OCI-LY3 (cell line): Measurements from ENCODE around the gene TENT4B.
A peak's percentile ranks its signal among the peaks of the same experiment; 100 is the strongest.

Experiments
- H2AFZ ChIP-seq: fragments of 200-600, 300-600 bp; shearing (Covaris generic); 2 replicates; pipeline ENCODE4 v1.6.0; 2014; ENCODE audit warnings: antibody characterized with exemption, low read depth, low read length
- H3K27ac ChIP-seq: fragments of 200-600, 300-600 bp; sonication (generic); 2 replicates; pipeline ENCODE4 v1.5.1; 2014; ENCODE audit warnings: mild to moderate bottlenecking, low read length, moderate library complexity, mixed read lengths
- H3K27me3 ChIP-seq: fragments of 200-600, 300-600 bp; sonication (generic); 2 replicates; pipeline ENCODE4 v1.6.1; 2014; ENCODE audit warnings: low read depth, low read length, mixed read lengths
- H3K36me3 ChIP-seq: fragments of 200-600, 300-600 bp; sonication (generic); replicated peaks from 2 replicates; pipeline ENCODE3; 2014; ENCODE audit warnings: low read depth, low read length, mixed read lengths
- H3K4me1 ChIP-seq: fragments of 300-600, 200-600 bp; sonication (generic); 2 replicates; pipeline ENCODE4 v1.6.1; 2014; ENCODE audit warnings: low read length, mixed read lengths
- H3K4me2 ChIP-seq: fragments of 200-600, 300-600 bp; sonication (generic); 2 replicates; pipeline ENCODE4 v1.6.1; 2014; ENCODE audit warnings: low read length, mixed read lengths
- H3K4me3 ChIP-seq: fragments of 300-600, 200-600 bp; sonication (generic); 2 replicates; pipeline ENCODE4 v1.5.1; 2014; ENCODE audit warnings: antibody characterized with exemption, mild to moderate bottlenecking, low read length, moderate library complexity
- H3K79me2 ChIP-seq: fragments of 300-600, 200-600 bp; shearing (Covaris generic); 2 replicates; pipeline ENCODE4 v1.6.1; 2014; ENCODE audit warnings: mild to moderate bottlenecking, low read length, mixed read lengths
- H3K9ac ChIP-seq: fragments of 300-600, 200-600 bp; shearing (Covaris generic); 2 replicates; pipeline ENCODE4 v1.6.0; 2014; ENCODE audit warnings: mild to moderate bottlenecking, low read length, moderate library complexity
- H3K9me3 ChIP-seq: fragments of 200-600, 300-600 bp; shearing (Covaris generic); 2 replicates; pipeline ENCODE4 v1.6.1; 2014; ENCODE audit warnings: low read length, mixed read lengths; ENCODE audit not compliant: insufficient read depth
- H4K20me1 ChIP-seq: fragments of 200-600, 300-600 bp; sonication (generic); 2 replicates; pipeline ENCODE4 v1.6.1; 2016; ENCODE audit warnings: low read length, mixed read lengths; ENCODE audit not compliant: insufficient read depth
- EZH2phosphoT487 ChIP-seq: fragments of 200-600 bp; shearing (Covaris generic); IDR thresholded peaks from 2 replicates; pipeline ENCODE4 v1.6.1; 2018; ENCODE audit warnings: antibody characterized with exemption, mixed run types, low read depth
- TF ChIP-seq, protein P1 (sequence below): fragments of 200-600, 300-600 bp; sonication (generic); IDR thresholded peaks from 2 replicates; pipeline ENCODE4 v1.5.1; 2014; ENCODE audit warnings: antibody characterized with exemption, low read length, low read depth

TENT4B gene

DNA sequence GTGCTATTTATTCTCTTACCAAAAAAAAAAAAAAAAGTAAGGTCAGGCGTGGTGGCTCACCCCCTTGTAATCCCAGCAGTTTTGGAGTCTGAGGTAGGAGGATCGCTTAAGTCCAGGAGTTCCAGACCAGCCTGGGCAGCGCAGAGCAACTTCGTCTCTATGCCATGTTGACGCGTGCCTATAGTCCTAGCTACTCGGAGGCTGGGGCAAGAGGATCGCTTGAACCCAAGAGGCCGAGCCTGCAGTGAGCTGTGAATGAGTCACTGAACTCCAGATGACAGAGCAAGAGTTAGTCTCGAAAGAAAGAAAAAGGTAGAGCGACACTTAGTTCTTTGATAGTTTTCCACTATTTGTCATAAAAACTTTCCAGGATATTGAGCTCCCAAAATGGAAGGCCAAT is 1.4 kb upstream of the TENT4B start:
- Histone ChIP-seq H3K4me3 (peak overlapping the region; percentile 89), H4K20me1 (peaks cover 23% of the 10 kb centered on the region), H3K9me3 (no peaks in the 10 kb centered on the region), H3K36me3 (peaks cover 5% of the 10 kb centered on the region), H3K27me3 (no peaks in the 10 kb centered on the region), H3K4me2 (peak overlapping the region; percentile 78), H3K4me1 (peaks cover 23% of the 10 kb centered on the region), H3K9ac (peak overlapping the region; percentile 83), H2AFZ (peak overlapping the region; percentile 92), H3K79me2 (peaks cover 34% of the 10 kb centered on the region), H3K27ac (no peak overlapping the region)
- TF ChIP-seq, protein P1, sequence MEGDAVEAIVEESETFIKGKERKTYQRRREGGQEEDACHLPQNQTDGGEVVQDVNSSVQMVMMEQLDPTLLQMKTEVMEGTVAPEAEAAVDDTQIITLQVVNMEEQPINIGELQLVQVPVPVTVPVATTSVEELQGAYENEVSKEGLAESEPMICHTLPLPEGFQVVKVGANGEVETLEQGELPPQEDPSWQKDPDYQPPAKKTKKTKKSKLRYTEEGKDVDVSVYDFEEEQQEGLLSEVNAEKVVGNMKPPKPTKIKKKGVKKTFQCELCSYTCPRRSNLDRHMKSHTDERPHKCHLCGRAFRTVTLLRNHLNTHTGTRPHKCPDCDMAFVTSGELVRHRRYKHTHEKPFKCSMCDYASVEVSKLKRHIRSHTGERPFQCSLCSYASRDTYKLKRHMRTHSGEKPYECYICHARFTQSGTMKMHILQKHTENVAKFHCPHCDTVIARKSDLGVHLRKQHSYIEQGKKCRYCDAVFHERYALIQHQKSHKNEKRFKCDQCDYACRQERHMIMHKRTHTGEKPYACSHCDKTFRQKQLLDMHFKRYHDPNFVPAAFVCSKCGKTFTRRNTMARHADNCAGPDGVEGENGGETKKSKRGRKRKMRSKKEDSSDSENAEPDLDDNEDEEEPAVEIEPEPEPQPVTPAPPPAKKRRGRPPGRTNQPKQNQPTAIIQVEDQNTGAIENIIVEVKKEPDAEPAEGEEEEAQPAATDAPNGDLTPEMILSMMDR = no peak
- TF ChIP-seq EZH2phosphoT487 = no peak

DNA sequence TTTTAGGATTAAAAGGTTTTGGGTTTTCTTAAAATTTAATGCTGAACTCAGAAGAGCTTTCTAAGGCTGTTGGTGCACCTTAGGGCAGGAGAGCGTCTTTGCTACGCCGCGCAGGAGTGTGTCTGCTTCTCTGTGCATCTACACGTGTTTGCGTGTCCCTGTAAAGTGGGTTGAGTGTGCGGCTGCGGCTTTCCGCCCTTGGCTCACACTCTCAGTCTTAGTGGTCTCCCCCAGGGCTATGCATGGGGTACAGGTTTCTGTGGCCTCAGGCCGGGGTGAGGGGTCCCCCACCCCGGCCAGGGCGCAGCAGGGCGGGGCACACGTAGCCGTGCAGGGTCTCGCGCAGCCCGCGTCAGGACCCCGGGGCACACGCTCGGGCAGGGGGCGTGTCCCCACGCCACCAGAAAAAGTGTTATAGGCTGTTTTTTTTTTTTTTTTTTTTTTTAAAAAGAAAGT is 727 bp upstream of the TENT4B start:
- Histone ChIP-seq H2AFZ (peak overlapping the region; percentile 92), H3K4me3 (peak overlapping the region; percentile 89), H3K79me2 (peaks cover 40% of the 10 kb centered on the region), H3K36me3 (peaks cover 5% of the 10 kb centered on the region), H3K27ac (peak overlapping the region; percentile 78), H3K27me3 (no peaks in the 10 kb centered on the region), H4K20me1 (peaks cover 28% of the 10 kb centered on the region), H3K4me1 (peaks cover 23% of the 10 kb centered on the region), H3K9ac (peak overlapping the region; percentile 83), H3K4me2 (peak overlapping the region; percentile 78), H3K9me3 (no peaks in the 10 kb centered on the region)
- TF ChIP-seq EZH2phosphoT487 = no peak
- TF ChIP-seq, protein P1 = no peak

DNA sequence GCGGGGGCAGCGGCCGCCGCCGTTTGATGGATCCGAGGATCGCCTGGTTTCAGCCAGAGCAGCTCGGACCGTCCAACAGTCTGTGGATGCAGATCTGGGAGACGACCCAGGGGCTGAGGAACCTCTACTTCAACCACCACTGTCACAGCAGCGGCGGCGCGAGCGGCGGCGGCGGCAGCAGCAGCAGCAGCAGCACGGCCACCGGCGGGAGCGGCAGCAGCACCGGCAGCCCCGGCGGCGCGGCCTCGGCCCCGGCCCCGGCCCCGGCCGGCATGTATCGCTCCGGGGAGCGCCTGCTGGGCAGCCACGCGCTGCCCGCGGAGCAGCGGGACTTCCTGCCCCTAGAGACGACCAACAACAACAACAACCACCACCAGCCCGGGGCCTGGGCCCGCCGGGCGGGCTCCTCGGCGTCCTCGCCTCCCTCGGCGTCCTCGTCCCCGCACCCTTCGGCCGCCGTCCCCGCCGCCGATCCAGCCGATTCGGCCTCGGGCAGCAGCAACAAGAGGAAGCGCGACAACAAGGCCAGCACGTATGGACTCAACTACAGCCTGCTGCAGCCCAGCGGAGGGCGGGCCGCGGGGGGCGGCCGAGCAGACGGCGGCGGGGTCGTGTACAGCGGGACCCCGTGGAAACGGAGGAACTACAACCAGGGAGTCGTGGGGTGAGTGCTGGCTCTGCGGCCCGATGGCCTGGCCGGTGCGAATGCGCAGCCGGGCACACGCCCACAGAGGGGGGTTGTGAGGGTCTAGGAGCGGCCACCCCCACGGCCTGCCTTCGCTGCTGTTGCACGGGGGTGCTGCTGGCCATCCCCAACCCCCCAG is 702 bp downstream of the TENT4B start:
- Histone ChIP-seq H2AFZ (no peak overlapping the region; the same call in 1 of the 2 replicates), H3K27ac (peak overlapping the region; percentile 26; the same call in 1 of the 2 replicates), H3K79me2 (peaks cover 55% of the 10 kb centered on the region)

More for the DNA sequence above, 702 bp downstream of the TENT4B start:
- H3K9ac ChIP-seq = peak overlapping the region; percentile 89
- no peak for TF ChIP-seq EZH2phosphoT487
- TF ChIP-seq, protein P1 = no peak
- no peaks in the 10 kb centered on the region for H3K27me3 ChIP-seq
- peak overlapping the region; percentile 95 for H3K4me2 ChIP-seq
- peaks cover 23% of the 10 kb centered on the region for H3K4me1 ChIP-seq
- H4K20me1 ChIP-seq = peaks cover 34% of the 10 kb centered on the region
- no peaks in the 10 kb centered on the region for H3K9me3 ChIP-seq
- H3K36me3 ChIP-seq = peaks cover 5% of the 10 kb centered on the region
- peak overlapping the region; percentile 100 for H3K4me3 ChIP-seq
